Upper lobe of right lung (tissue), 1 donor: ENCODE data around the gene TMEM132E. TPM values are rescaled to one million over a fixed set of nuclear protein-coding genes. Genes with fewer than 3 reads are reported as not detected.

ENCODE experiments used
- ATAC-seq: fragments of 200-7000 bp; cut with Tn5 transposase; one replicate; pipeline ENCODE4 v1.9.1; 2020; ENCODE audit warnings: mild to moderate bottlenecking, moderate library complexity
- DNase-seq: peaks from one replicate; pipeline ENCODE4 v3.0.0-alpha.2; 2020
- H3K27ac ChIP-seq: fragments of 200-600 bp; one replicate; pipeline ENCODE4 v1.8.0; 2022
- H3K27me3 ChIP-seq: fragments of 200-600 bp; one replicate; pipeline ENCODE4 v1.8.0; 2022; ENCODE audit warnings: mild to moderate bottlenecking
- H3K36me3 ChIP-seq: fragments of 200-600 bp; one replicate; pipeline ENCODE4 v1.8.0; 2022
- H3K4me1 ChIP-seq: fragments of 200-600 bp; one replicate; pipeline ENCODE4 v1.8.0; 2022
- H3K4me3 ChIP-seq: fragments of 200-600 bp; one replicate; pipeline ENCODE4 v1.8.0; 2022; ENCODE audit warnings: mild to moderate bottlenecking
- H3K9me3 ChIP-seq: fragments of 200-600 bp; one replicate; pipeline ENCODE4 v1.8.0; 2022
- CTCF ChIP-seq: fragments of 200-600 bp; IDR thresholded peaks from one replicate; pipeline ENCODE4 v1.8.0; 2022; ENCODE audit warnings: antibody characterized with exemption
- intact Hi-C: fragments of 100-400 bp; cut with DNase I; formaldehyde crosslinking; loops from one replicate; pipeline ENCODE4 v1.11.0; 2022
- total RNA-seq: library from RNA; stranded (reverse); fragmentation: NEBNext Ultra II Directional; extraction: Animal tissue kit (Norgen Biotek cat#: 25700); gene quantifications from one replicate; pipeline ENCODE4 v1.2.1, GENCODE V29; 2021
- donor health status: DM: no; HTN: yes; CAD: no; lungs with severe emphysema.

Gene TMEM132E
- total RNA-seq, 1 donor from 2014 or later = 0.23 TPM

- intact Hi-C loops = no loop called here
- TF ChIP-seq CTCF = no peak
- H3K36me3 ChIP-seq = no peaks in the 10 kb centered on the region
- ATAC-seq = no peak
- no peak for DNase-seq
- peaks cover 24% of the 10 kb centered on the region for H3K27me3 ChIP-seq
- H3K4me3 ChIP-seq = no peak overlapping the region
- H3K27ac ChIP-seq = no peak overlapping the region
- no peaks in the 10 kb centered on the region for H3K4me1 ChIP-seq
- H3K9me3 ChIP-seq = no peaks in the 10 kb centered on the region
These were observed 84.3 kb downstream of the TMEM132E start for GRCh38 chr17:34663714-34664113.

GRCh38 chr17:34665150-34665806 is 85.9 kb downstream of the TMEM132E start:
- DNase-seq = no peak
- no peak for TF ChIP-seq CTCF
- Histone ChIP-seq H3K27me3 (peaks cover 24% of the 10 kb centered on the region), H3K4me1 (no peaks in the 10 kb centered on the region), H3K36me3 (no peaks in the 10 kb centered on the region), H3K9me3 (no peaks in the 10 kb centered on the region), H3K4me3 (no peak overlapping the region), H3K27ac (no peak overlapping the region)
- ATAC-seq = no peak
- intact Hi-C loops = no loop called here

GRCh38 chr17:34665819-34666763 is 86.7 kb downstream of the TMEM132E start:
- Histone ChIP-seq H3K4me3 (no peak overlapping the region), H3K4me1 (no peaks in the 10 kb centered on the region), H3K27me3 (peaks cover 24% of the 10 kb centered on the region), H3K36me3 (no peaks in the 10 kb centered on the region), H3K9me3 (no peaks in the 10 kb centered on the region), H3K27ac (no peak overlapping the region)
- DNase-seq (no peak), ATAC-seq (no peak)
- intact Hi-C loops = no loop called here
- TF ChIP-seq CTCF = no peak

- ATAC-seq (no peak), DNase-seq (no peak)
- Histone ChIP-seq H3K4me1 (no peaks in the 10 kb centered on the region), H3K27ac (no peak overlapping the region), H3K9me3 (no peaks in the 10 kb centered on the region), H3K36me3 (no peaks in the 10 kb centered on the region), H3K4me3 (no peak overlapping the region), H3K27me3 (peaks cover 24% of the 10 kb centered on the region)
- intact Hi-C loops = no loop called here
- no peak for TF ChIP-seq CTCF
These were observed 88.3 kb downstream of the TMEM132E start for GRCh38 chr17:34667656-34668055.

GRCh38 chr17:34668206-34668605 is 88.8 kb downstream of the TMEM132E start:
- TF ChIP-seq CTCF = no peak
- H3K4me1 ChIP-seq = no peaks in the 10 kb centered on the region
- intact Hi-C loops = no loop called here
- no peak for ATAC-seq
- H3K9me3 ChIP-seq = no peaks in the 10 kb centered on the region
- H3K27me3 ChIP-seq = peaks cover 24% of the 10 kb centered on the region
- no peak overlapping the region for H3K4me3 ChIP-seq
- H3K36me3 ChIP-seq = no peaks in the 10 kb centered on the region
- H3K27ac ChIP-seq = no peak overlapping the region
- no peak for DNase-seq
